Loucy (cell line): ENCODE results near the gene SLFN5.

Source experiments
- H2AFZ ChIP-seq: fragments of 200-600 bp; sonication (generic); 2 replicates; pipeline ENCODE4 v1.6.0; 2016; ENCODE audit warnings: antibody characterized with exemption, mild to moderate bottlenecking, low read length, moderate library complexity
- H3F3A ChIP-seq: fragments of 200-600 bp; 2 replicates; pipeline ENCODE4 v1.6.0; 2016; ENCODE audit warnings: antibody characterized with exemption, low read depth, mild to moderate bottlenecking
- H3K27me3 ChIP-seq: fragments of 200-600 bp; sonication (generic); 2 replicates; pipeline ENCODE4 v1.6.1; 2014; ENCODE audit warnings: low read length, mild to moderate bottlenecking; ENCODE audit not compliant: insufficient read depth, poor library complexity, severe bottlenecking
- H3K36me3 ChIP-seq: fragments of 200-600 bp; sonication (generic); 2 replicates; pipeline ENCODE4 v1.6.1; 2016; ENCODE audit warnings: low read length; ENCODE audit not compliant: insufficient read depth
- H3K4me1 ChIP-seq: fragments of 200-600 bp; sonication (generic); 2 replicates; pipeline ENCODE4 v1.5.1; 2014; ENCODE audit warnings: low read length, mild to moderate bottlenecking; ENCODE audit not compliant: insufficient read depth, poor library complexity, severe bottlenecking
- H3K4me2 ChIP-seq: fragments of 200-600 bp; sonication (generic); 2 replicates; pipeline ENCODE4 v1.6.0; 2014; ENCODE audit warnings: antibody characterized with exemption, low read length, low read depth, mild to moderate bottlenecking; ENCODE audit not compliant: poor library complexity, severe bottlenecking
- H3K4me3 ChIP-seq: fragments of 200-600 bp; sonication (generic); 2 replicates; pipeline ENCODE4 v1.5.1; 2014; ENCODE audit warnings: low read length, mild to moderate bottlenecking, mixed read lengths; ENCODE audit not compliant: poor library complexity, severe bottlenecking
- H3K79me2 ChIP-seq: fragments of 200-600 bp; sonication (generic); 2 replicates; pipeline ENCODE4 v1.6.1; 2014; ENCODE audit warnings: low read length; ENCODE audit not compliant: insufficient read depth
- H3K9ac ChIP-seq: fragments of 200-600 bp; sonication (generic); 2 replicates; pipeline ENCODE4 v1.6.0; 2014; ENCODE audit warnings: mild to moderate bottlenecking, low read depth, low read length, moderate library complexity; ENCODE audit not compliant: poor library complexity, severe bottlenecking
- H3K9me2 ChIP-seq: fragments of 200-600 bp; sonication (generic); replicated peaks from 2 replicates; pipeline ENCODE4 v1.6.1; 2016; ENCODE audit warnings: low read depth, low read length, mixed read lengths
- H3K9me3 ChIP-seq: fragments of 200-600 bp; sonication (generic); 2 replicates; pipeline ENCODE4 v1.6.1; 2014; ENCODE audit warnings: mild to moderate bottlenecking, antibody characterized with exemption, low read length, low read depth; ENCODE audit not compliant: insufficient read depth
- H4K20me1 ChIP-seq: fragments of 200-600 bp; sonication (generic); 2 replicates; pipeline ENCODE4 v1.6.0; 2014; ENCODE audit warnings: antibody characterized with exemption, low read length, mild to moderate bottlenecking; ENCODE audit not compliant: insufficient read depth, poor library complexity, severe bottlenecking
- CTCF ChIP-seq: fragments of 200-600 bp; sonication (generic); conservative IDR thresholded peaks from 2 replicates; pipeline ENCODE4 v1.5.1; 2014; ENCODE audit warnings: mild to moderate bottlenecking, antibody characterized with exemption, low read length
- EZH2phosphoT487 ChIP-seq: fragments of 200-600 bp; IDR thresholded peaks from 2 replicates; pipeline ENCODE4 v1.6.1; 2018; ENCODE audit warnings: antibody characterized with exemption, mild to moderate bottlenecking, moderate library complexity, borderline replicate concordance

The SLFN5 gene

GRCh38 chr17:35242158-35242804 is 591 bp upstream of the SLFN5 start:
- peak overlapping the region; percentile 88 for H2AFZ ChIP-seq

GRCh38 chr17:35243561-35244340 is 879 bp downstream of the SLFN5 start:
- Histone ChIP-seq H3K4me3 (peak overlapping the region; percentile 83), H3K27me3 (peaks cover 99% of the 10 kb centered on the region), H3K4me1 (peaks cover 21% of the 10 kb centered on the region), H4K20me1 (peaks cover 3% of the 10 kb centered on the region), H2AFZ (peak overlapping the region; percentile 61; the same call in 1 of the 2 replicates), H3K79me2 (no peaks in the 10 kb centered on the region), H3K36me3 (no peaks in the 10 kb centered on the region), H3K9me2 (no peaks in the 10 kb centered on the region), H3K9ac (peak overlapping the region; percentile 44), H3F3A (no peaks in the 10 kb centered on the region), H3K4me2 (peak overlapping the region; percentile 75), H3K9me3 (no peaks in the 10 kb centered on the region)
- TF ChIP-seq CTCF (no peak), EZH2phosphoT487 (no peak)

More at GRCh38 chr17:35242158-35242804, 591 bp upstream of the SLFN5 start:
- Histone ChIP-seq H3K36me3 (no peaks in the 10 kb centered on the region), H3K9me3 (no peaks in the 10 kb centered on the region), H3K79me2 (no peaks in the 10 kb centered on the region), H4K20me1 (peaks cover 3% of the 10 kb centered on the region), H3K27me3 (peaks cover 99% of the 10 kb centered on the region), H3K4me3 (peak overlapping the region; percentile 83), H3K9me2 (no peaks in the 10 kb centered on the region), H3K4me1 (peaks cover 21% of the 10 kb centered on the region), H3K9ac (peak overlapping the region; percentile 61), H3F3A (no peaks in the 10 kb centered on the region), H3K4me2 (peak overlapping the region; percentile 75)
- peak; percentile 51 for TF ChIP-seq CTCF
- TF ChIP-seq EZH2phosphoT487, result no peak

- Histone ChIP-seq H3K9ac (no peak overlapping the region), H4K20me1 (peaks cover 3% of the 10 kb centered on the region), H3F3A (no peaks in the 10 kb centered on the region), H3K4me1 (peaks cover 21% of the 10 kb centered on the region), H3K36me3 (no peaks in the 10 kb centered on the region), H3K9me2 (no peaks in the 10 kb centered on the region), H3K9me3 (no peaks in the 10 kb centered on the region), H3K79me2 (no peaks in the 10 kb centered on the region), H3K27me3 (peaks cover 99% of the 10 kb centered on the region), H3K4me2 (peak overlapping the region; percentile 75), H2AFZ (no peak overlapping the region), H3K4me3 (peak overlapping the region; percentile 83)
- TF ChIP-seq CTCF (no peak), EZH2phosphoT487 (peak; percentile 78)
These were observed 1.7 kb downstream of the SLFN5 start for GRCh38 chr17:35244341-35245195.
